ENCODE measurements around the gene THRA. TPM values are rescaled to one million over a fixed set of nuclear protein-coding genes. Genes with fewer than 3 reads are reported as not detected.

The THRA gene
- polyA plus RNA-seq, 1 experiment, result 25.2 TPM

- CTCF ChIA-PET, result interaction anchor here (0.6 to 5.1 kb wide), 4 partner anchors 89 to 391 kb away, joined by 3 to 38 read pairs (median 8); no protein-coding TSS in a partner anchor
- TF ChIP-seq CTCF (IDR thresholded peaks at IDR 0.05; ENCODE audit: low read depth, low read length), result no peak
- POLR2A ChIA-PET, result no interaction called here
Observed at GRCh38 chr17:40023590-40024292, 39.0 kb upstream of the THRA start.

GRCh38 chr17:40024901-40025300, 37.9 kb upstream of the THRA start:
- DNase-seq (ENCODE audit: low read depth, low spot score), result no peak
- H3K4me3 ChIP-seq (ENCODE audit: low read depth, low read length), result no peak overlapping the region
- no peak for TF ChIP-seq CTCF (IDR thresholded peaks at IDR 0.05; ENCODE audit: low read depth, low read length)
- ChIA-PET POLR2A (no interaction called here), CTCF (interaction anchor here (0.9 to 5.1 kb wide), 3 partner anchors 9 to 88 kb away, joined by 3 to 81 read pairs (median 38); partner anchors contain the start of gene CSF3)
- no peaks in the 10 kb centered on the region for H3K27me3 ChIP-seq (ENCODE audit: control insufficient read depth, insufficient read depth, low read length)
- H3K9me3 ChIP-seq (ENCODE audit: control insufficient read depth, insufficient read depth, low read length), result no peaks in the 10 kb centered on the region; the same call in 1 of the 2 replicates
- no peak overlapping the region for H3K27ac ChIP-seq (ENCODE audit: low read depth, low read length)

More at GRCh38 chr17:40023590-40024292, 39.0 kb upstream of the THRA start:
- DNase-seq (ENCODE audit: low read depth, low spot score), result no peak
- Histone ChIP-seq H3K27me3 (ENCODE audit: control insufficient read depth, insufficient read depth, low read length) (no peaks in the 10 kb centered on the region), H3K9me3 (ENCODE audit: control insufficient read depth, insufficient read depth, low read length) (no peaks in the 10 kb centered on the region; the same call in 1 of the 2 replicates), H3K4me3 (ENCODE audit: low read depth, low read length) (no peak overlapping the region), H3K27ac (ENCODE audit: low read depth, low read length) (no peak overlapping the region)

- ChIA-PET CTCF (interaction anchor here (0.6 to 5.1 kb wide), 9 partner anchors 10 to 264 kb away, joined by 3 to 81 read pairs (median 8); partner anchors contain the start of gene CSF3), POLR2A (no interaction called here)
- Histone ChIP-seq H3K27me3 (ENCODE audit: control insufficient read depth, insufficient read depth, low read length) (no peaks in the 10 kb centered on the region), H3K27ac (ENCODE audit: low read depth, low read length) (peak overlapping the region; percentile 31), H3K9me3 (ENCODE audit: control insufficient read depth, insufficient read depth, low read length) (no peaks in the 10 kb centered on the region; the same call in 1 of the 2 replicates), H3K4me3 (ENCODE audit: low read depth, low read length) (no peak overlapping the region)
- TF ChIP-seq CTCF (IDR thresholded peaks at IDR 0.05; ENCODE audit: low read depth, low read length), result no peak
- DNase-seq (ENCODE audit: low read depth, low spot score), result no peak
Observed at GRCh38 chr17:40025559-40025958, 37.2 kb upstream of the THRA start.

- ChIA-PET CTCF (interaction anchor here (0.6 to 5.1 kb wide), 25 partner anchors 9 to 264 kb away, joined by 3 to 81 read pairs (median 5); partner anchors contain the start of genes CSF3 and MED24), POLR2A (no interaction called here)
- no peak for DNase-seq (ENCODE audit: low read depth, low spot score)
- H3K9me3 ChIP-seq (ENCODE audit: control insufficient read depth, insufficient read depth, low read length), result no peaks in the 10 kb centered on the region; the same call in 1 of the 2 replicates
- TF ChIP-seq CTCF (IDR thresholded peaks at IDR 0.05; ENCODE audit: low read depth, low read length), result no peak
- no peaks in the 10 kb centered on the region for H3K27me3 ChIP-seq (ENCODE audit: control insufficient read depth, insufficient read depth, low read length)
- H3K27ac ChIP-seq (ENCODE audit: low read depth, low read length), result peak overlapping the region; percentile 31
- no peak overlapping the region for H3K4me3 ChIP-seq (ENCODE audit: low read depth, low read length)
Observed at GRCh38 chr17:40025991-40026815, 36.6 kb upstream of the THRA start.

Data from AG04450 (cell line).